GM12874 (cell line): ENCODE measurements around the gene IFRD2.

Experiments used
- CTCF ChIP-seq: IDR thresholded peaks from 2 replicates; pipeline ENCODE4 v1.5.1; 2011; ENCODE audit warnings: low read depth, mild to moderate bottlenecking, control low read depth, low read length, moderate library complexity; ENCODE audit not compliant: insufficient read depth

Gene IFRD2

DNA sequence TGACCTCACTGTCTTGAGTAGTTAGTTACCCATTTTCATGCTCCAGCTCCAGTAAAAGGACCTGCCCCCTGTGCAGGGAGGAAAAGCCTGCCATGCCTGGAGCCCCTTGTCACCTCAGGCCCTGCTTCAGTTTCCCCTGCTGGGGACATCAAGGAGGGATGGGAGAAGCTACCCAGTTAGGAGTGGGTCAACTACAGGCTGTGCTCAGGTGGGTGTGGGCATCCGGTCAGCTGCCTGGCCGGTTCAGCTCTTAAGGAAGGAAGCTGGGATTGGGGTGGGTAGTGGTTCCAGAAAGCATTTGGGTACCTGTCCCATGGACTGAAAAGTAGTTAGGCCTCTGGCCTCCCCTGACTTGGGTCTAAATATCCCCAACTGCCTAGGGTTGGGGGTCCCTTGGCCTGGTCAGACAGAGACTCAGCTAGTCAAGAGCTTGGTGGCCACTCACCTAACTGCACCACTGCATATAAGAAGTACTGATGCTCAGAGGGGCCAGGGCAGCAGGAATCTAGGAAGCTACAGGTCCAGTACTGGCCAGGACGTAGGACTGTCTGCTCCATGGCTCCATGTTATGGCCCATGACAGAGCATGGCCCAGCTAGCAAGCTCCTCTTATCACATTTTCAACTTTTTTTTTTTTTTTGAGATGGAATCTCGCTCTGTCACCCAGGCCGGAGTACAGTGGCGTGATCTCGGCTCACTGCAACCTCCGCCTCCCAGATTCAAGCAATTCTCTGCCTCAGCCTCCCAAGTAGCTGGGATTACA is 12.8 kb downstream of the IFRD2 start:
- no peak for TF ChIP-seq CTCF

- TF ChIP-seq CTCF: no peak
Measured at GRCh38 chr3:50278880-50279224, 13.4 kb downstream of the IFRD2 start, which contains the start of gene LSMEM2. TSS of gene LSMEM2 (plus strand) at chr3:50279087. CDS start at chr3:50279114, 27 bp downstream.

GRCh38 chr3:50278123-50278879 is 13.9 kb downstream of the IFRD2 start:
- TF ChIP-seq CTCF: no peak

DNA sequence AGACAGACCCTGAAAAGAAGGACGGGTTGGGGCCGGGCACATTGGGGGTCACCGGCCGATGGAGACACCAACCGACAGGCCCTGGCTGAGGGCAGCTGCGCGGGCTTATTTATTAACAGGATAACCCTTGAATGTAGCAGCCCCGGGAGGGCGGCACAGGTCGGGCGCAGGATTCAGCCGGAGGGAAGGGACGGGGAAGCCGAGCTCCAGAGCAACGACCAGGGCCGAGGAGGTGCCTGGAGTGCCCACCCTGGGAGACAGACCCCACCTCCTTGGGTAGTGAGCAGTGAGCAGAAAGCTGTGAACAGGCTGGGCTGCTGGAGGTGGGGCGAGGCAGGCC is 15.5 kb downstream of the IFRD2 start:
- no peak for TF ChIP-seq CTCF

DNA sequence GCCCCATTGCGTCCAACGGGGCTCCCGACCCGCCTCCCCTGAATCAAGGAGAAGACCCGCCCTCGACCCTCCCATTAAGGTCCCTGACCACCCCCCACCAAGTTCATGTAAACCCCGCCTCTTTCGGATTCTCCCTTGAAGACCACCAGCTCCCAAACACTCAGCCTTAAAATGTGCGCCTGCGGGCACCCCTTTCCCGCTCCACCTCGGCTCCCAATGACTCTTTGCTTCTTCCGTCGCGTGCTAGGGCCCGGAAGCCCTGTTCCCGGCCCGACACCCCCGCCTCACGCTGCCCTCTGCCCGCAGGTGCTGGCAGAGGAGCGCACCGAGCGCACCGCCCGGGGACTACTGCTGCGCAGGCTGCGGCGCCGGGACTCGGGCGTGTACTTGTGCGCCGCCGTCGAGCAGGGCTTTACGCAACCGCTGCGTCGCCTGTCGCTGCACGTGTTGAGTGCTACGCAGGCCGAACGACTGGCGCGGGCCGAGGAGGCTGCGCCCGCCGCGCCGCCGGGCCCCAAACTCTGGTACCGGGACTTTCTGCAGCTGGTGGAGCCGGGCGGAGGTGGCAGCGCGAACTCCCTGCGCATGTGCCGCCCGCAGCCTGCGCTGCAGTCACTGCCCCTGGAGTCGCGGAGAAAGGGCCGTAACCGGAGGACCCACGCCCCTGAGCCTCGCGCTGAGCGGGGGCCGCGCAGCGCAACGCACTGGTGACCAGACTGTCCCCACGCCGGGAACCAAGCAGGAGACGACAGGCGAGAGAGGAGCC is 16.1 kb downstream of the IFRD2 start:
- TF ChIP-seq CTCF: no peak

DNA sequence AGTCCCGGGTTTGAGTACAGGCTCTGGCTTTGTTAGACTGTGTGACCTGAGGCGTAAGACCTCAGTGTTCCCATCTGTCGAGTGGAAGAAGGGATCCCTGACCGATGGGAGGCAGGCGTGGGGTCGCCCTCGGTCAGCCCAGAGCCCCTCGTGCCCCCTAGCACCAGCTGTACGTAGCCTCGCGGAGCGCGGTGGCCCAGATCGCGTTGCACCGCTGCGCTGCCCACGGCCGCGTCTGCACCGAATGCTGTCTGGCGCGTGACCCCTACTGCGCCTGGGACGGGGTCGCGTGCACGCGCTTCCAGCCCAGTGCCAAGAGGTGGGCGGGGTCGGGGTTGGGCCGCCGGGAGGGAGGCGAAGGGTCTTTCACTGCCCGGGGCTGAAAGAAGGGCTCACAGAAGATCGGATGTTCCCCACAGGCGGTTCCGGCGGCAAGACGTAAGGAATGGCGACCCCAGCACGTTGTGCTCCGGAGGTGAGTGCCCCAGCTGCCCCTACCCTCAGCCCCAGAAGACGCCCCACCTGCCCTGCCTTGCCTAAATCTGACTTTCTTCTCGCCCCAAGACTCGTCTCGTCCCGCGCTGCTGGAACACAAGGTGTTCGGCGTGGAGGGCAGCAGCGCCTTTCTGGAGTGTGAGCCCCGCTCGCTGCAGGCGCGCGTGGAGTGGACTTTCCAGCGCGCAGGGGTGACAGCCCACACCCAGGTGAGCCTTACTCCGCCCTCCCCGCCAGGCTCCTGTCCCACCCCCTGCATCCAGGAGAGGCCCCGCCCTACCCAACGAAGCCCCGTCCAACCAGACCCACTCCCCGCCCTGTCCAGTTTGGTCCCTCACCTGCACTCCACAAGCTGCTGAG is 16.9 kb downstream of the IFRD2 start:
- no peak for TF ChIP-seq CTCF
